Ovary (tissue), 3 donors: ENCODE measurements around the gene POMC.

Source experiments
- POLR2A ChIP-seq: fragments of 450-650 bp; IDR thresholded peaks from one replicate; pipeline ENCODE4 v1.6.1; 2017; ENCODE audit warnings: antibody characterized with exemption, mild to moderate bottlenecking, moderate library complexity
- TF ChIP-seq, protein P1 (sequence below), 3 donors: fragments of 450-650 bp in 2 of 3; fragments of 200-600 bp in 1 of 3; IDR thresholded peaks; one replicate each; pipeline versions ENCODE4 v1.5.1 to v1.8.0; 2016 to 2022; ENCODE audit warnings: antibody characterized with exemption in 3 of 3, mild to moderate bottlenecking in 1 of 3
- donor health status: DM: no; HTN: no; CAD: no.

GRCh38 chr2:25168256-25169072, at the start of gene POMC:
- TF ChIP-seq POLR2A = no peak
- TF ChIP-seq, protein P1, sequence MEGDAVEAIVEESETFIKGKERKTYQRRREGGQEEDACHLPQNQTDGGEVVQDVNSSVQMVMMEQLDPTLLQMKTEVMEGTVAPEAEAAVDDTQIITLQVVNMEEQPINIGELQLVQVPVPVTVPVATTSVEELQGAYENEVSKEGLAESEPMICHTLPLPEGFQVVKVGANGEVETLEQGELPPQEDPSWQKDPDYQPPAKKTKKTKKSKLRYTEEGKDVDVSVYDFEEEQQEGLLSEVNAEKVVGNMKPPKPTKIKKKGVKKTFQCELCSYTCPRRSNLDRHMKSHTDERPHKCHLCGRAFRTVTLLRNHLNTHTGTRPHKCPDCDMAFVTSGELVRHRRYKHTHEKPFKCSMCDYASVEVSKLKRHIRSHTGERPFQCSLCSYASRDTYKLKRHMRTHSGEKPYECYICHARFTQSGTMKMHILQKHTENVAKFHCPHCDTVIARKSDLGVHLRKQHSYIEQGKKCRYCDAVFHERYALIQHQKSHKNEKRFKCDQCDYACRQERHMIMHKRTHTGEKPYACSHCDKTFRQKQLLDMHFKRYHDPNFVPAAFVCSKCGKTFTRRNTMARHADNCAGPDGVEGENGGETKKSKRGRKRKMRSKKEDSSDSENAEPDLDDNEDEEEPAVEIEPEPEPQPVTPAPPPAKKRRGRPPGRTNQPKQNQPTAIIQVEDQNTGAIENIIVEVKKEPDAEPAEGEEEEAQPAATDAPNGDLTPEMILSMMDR (IDR thresholded peaks at IDR 0.05) = no peak
